Urothelium cell line (cell line): ENCODE results near the gene INPP1.
A peak's percentile ranks its signal among the peaks of the same experiment; 100 is the strongest.

ENCODE experiments used
- DNase-seq: peaks from one replicate; pipeline ENCODE4 v3.0.0; 2011; ENCODE audit warnings: low spot score, mixed read lengths
- FAIRE-seq: peaks from 2 replicates; lab custom pipeline; 2011; peaks lifted over from hg19 to GRCh38; lab: Jason Lieb, UNC

INPP1 gene

DNA sequence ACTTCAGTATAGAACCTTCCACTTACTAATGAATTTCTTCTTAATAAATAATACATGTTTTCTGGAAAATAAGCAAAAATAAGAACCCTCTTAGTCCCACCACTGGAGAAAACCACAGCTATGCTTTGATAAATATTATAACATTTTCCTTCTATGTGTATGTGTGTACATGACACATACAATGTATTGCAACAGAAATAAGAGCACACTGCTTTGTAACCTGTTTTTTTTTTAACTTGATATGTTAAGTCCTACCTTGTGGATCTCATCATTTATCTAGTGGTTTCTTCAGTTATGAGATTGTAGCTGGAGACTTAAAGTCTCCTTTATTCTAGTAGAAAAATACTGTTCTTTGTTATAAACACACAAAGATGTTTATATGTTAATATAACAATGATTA is 17.2 kb downstream of the INPP1 start:
- FAIRE-seq: no peak

DNA sequence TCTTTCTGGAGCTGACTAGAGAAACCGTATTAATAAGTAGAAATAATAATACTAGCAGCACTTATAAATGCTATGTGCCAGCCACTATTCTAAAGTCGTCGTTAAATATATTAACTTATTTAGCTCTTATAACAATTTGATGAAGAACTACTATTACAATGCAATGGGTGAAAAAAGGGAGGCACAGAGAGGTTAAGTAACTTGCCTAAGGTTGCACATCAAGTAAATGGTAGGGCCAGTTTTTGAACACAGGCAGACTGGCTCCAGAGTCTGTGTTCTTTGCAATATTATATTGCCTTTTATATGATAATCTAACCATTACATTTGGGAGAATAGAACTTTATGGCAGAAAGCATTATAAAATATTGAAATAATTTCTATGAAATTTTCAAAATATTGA is 17.6 kb downstream of the INPP1 start:
- DNase-seq: no peak
- FAIRE-seq: no peak

More for the DNA sequence above, 17.2 kb downstream of the INPP1 start:
- DNase-seq: no peak

DNA sequence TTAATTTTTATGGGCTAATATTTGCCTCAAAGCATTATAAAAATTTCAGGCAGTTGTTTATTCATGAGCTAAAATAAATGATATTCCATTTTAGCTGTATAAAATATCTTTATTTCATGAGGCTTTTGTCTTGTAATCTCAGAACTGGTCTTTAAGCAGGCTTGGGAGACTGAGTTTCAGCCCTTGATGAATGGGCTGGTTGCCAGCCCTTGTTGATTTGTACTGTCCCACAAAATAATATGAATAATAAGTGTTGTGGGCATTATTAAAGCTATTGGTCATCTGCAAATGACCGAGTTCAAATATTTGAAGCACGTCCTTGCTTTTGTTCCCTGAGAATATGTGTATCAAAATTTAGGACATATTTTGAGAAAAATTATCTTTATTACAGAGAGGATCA is 18.2 kb downstream of the INPP1 start:
- FAIRE-seq (no peak), DNase-seq (no peak)

DNA sequence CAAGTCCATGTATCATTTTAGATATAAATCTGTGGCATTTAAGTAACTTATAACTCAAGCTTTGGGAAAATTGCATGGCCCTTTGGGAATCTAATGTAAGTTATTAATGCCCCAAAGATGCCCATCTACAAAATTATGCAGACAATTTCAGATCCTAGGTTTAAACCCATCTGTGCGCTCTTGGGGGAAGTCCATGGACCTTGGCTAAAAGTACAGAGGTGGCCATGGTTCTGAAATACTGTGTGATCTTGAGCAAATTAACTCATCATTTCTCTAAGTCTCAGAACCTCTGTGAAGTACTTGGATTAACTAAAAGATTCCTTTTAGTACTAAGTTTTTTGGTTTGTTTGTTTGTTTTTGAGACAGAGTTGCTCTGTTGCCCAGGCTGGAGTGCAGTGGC is 19.5 kb downstream of the INPP1 start:
- no peak for DNase-seq
- no peak for FAIRE-seq

DNA sequence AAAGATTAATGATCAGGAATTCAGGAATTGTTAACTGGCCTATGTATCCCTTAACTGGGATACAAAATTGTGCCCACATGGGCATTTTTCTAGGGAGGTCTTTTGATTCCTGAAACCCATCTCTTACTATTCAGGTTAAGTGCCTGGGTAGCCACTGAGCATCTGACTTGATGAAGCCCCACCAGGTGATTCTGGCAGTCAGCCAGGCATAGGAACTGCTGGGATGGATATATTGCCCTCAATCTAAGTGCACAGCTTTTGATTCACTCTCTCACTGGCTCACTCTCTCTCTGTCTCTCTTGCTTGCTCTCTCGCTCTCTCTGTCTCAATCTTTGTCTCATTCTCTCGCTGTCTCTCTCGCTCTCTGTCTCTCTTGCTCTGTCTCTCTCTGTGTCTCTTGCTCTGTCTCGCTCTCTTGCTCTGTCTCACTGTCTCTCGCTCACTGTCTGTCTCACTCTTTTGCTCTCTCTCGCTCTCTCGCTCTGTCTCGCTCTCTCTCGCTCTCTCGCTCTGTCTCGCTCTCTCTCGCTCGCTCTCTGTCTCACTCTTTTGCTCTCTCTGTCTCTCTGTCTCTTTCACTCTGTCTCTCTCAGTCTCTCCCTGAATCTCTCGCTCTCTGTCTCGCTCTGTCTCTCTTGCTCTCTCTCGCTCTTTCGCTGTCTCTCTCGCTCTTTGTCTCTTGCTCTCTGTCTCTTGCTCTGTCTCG is 22.3 kb downstream of the INPP1 start:
- no peak for FAIRE-seq
- DNase-seq: no peak

DNA sequence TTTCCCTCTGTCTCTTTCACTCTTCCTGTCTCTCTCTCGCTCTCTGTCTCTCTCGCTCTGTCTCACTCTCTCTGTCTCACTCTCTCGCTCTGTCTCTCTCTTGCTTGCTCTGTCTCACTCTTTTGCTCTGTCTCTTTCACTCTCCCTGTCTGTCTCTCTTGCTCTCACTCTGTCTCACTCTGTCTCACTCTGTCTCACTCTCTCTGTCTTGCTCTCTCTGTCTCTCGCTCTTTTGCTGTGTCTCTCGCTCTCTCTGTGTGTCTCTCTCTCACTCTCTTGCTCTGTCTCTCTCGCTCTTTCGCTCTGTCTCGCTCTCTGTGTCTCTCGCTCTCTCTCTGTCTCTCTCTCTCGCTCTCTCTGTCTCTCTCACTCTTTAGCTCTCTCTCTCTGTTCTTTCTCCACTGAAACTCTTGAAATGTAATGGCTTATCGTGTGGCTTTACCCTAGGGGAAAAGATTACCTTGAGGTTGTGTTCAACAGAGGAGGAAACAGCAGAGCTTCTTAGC is 22.9 kb downstream of the INPP1 start:
- no peak for DNase-seq

DNA sequence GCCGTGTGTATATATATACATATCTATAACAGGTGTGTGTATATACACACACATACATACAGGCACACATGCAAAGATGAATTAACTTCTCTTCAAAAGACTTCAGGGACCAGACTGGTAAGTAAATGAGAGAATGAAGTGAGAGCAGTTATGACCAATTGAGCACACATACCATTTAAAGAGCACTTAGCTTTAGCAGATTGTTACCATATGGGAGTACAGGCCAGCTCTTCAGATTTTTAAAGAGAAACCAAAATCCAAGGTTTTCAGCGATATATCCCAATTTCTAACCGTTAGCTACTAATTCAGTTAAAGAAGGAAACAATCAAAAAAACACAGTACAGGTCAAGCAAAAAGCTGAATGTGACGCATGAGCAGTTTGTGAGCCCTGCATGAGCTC is 23.7 kb downstream of the INPP1 start:
- no peak for FAIRE-seq
- DNase-seq: no peak

More for the DNA sequence above, 22.9 kb downstream of the INPP1 start:
- no peak for FAIRE-seq

DNA sequence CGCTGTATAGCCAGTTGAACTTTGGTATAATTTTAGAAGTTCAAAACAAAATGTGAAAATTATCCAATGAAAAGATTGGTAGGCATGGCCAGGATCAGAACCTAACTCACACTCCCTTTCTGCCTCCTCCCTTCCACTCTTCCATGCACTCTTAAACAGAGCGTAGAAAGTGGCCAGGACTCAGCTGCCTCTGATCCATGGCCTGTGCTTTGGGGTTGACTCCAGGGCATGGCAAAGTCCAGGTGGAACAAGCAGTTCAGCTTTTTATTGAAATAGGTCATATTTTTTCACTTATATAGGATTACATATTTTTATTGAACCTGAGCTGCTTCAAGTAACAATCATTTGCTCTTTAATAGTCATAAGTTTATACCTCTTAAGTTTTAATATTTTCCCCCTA is 26.2 kb downstream of the INPP1 start:
- DNase-seq: no peak
- no peak for FAIRE-seq

DNA sequence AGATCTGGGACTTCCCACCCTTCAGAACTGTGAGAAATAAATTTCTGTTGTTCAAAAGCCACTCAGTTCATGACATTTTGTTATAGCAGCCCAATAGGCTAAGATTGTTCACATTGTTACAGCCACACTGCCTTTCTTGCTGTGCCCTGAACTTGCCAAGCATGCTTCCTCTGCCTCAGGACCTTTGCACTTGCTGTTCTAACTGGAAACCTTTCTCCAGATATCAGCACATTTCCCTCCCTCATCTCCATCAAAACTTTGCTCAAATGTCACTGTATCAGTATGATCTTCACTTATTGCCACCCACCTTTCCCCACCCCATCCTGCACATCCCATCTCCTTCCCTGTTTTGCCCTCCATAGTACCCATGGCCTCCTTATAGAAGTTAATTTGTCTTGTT is 32.7 kb downstream of the INPP1 start:
- FAIRE-seq: peak; percentile 13
- DNase-seq: no peak

DNA sequence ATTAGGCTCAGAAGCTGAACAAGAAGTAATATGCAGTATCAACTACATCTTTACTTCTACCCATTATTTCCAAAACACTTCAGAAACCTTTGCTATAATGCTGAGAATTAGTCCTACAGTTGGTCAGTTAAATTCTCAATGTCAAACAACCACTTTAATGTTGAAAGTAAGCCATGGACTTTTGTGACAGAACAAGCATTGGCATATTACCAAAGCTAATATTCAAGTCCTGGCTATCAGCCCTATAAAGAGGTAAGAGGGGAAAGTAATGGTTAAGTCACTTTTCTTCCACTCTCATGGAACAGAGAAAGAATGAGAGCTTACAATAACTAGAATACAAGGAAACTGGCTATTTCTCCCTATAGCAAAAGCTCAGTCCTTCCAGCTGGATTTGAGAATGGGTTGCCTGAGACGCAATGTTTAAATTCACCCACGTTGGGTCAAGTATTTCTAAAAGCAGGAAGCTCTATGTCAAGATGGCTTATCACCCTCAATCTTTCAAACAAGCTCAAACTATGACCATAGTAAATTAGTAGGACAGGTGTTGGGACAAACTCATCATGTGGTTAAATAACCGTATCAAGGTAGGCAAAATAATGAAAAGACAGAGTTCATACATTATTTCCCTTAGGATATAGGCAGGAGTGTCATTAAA is 33.3 kb downstream of the INPP1 start:
- no peak for FAIRE-seq
- no peak for DNase-seq

DNA sequence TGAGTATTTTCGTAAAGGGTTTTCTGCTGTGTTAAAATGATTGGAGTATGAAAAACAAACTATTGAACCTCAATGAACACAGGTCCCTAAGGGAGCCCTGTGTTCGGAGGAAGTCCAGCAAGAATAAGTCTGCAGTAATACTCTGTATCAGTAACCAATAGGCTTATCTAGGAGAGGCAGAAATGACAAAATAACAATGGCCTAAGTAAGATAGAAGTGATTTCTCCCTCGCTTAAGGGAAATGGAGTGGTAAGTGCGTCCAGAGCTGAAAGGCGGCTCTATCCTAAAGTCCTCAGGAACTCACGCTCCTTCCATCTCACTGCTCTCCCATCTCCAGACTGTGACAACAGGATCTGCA is 35.5 kb downstream of the INPP1 start:
- no peak for DNase-seq
- no peak for FAIRE-seq

DNA sequence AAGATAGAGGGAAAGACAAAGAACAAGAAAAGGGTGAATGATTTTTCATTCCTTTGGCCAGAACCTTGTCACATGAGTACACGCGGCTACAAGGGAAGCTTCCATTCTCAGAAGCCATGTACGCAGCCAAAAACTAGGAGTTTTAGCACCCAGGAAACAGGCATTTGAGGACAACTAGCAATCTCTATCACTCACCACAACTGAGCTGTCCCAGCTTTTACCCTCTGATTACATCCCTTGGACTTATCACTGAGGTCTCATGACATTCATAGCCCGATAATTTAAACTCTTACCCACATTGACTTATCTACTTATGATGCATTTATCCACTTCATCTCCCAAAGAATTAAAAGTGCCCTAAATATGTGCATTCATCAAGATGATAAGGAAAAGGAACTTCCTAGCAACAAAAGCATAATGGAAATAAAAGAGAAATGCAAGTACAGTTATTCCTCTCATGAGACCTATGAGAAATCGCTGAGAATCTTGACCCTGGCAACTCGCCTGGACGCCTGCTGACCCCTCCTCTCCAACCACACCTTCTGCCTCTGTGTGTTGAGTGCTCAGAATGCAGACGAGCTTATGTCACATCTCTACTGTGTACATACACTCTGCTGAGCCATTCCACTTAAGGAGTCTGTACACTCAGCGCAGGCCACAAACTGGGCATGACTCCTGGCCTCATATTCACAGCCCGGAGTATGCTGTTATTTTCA is 36.0 kb downstream of the INPP1 start:
- DNase-seq (no peak), FAIRE-seq (no peak)

DNA sequence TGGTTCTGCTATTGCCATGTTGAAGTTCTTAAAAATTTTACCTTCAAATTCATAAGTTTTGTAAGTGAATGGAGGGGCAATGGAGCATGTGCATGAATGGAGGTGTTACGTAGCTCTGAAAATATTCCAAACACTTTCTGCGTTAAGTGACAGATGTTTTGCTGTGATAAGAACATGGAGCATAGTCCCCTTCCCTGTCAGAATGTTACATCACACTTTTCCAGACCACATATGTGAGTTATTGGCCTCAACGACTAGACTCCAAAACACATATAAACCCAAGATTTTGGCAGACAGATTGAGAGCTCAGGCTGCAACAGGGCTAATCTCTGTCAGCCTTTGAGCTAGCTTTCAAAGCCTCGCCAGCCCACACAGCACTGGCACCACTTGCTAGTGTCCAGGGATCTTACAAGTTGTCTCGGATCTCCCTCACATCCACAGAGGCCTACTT is 37.6 kb downstream of the INPP1 start:
- FAIRE-seq (no peak), DNase-seq (no peak)

DNA sequence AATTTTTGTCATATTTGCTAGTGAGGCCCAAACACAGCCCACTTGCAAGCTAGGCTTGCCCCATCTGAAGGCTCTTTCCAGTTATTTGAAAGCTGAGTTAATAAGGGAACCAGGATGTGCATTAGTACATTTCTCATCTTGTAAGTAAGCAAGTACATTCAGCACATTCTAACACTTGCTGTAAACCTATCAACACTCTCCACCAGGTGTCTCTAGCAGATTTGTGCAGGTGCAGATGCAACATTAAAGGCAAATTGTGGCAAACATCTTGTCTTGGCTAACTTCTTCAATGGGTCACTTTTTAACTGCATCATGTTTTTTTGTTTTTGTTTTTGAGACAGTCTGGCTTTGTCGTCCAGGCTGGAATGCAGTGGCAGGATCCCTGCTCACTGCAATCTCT is 39.5 kb downstream of the INPP1 start:
- FAIRE-seq: no peak

DNA sequence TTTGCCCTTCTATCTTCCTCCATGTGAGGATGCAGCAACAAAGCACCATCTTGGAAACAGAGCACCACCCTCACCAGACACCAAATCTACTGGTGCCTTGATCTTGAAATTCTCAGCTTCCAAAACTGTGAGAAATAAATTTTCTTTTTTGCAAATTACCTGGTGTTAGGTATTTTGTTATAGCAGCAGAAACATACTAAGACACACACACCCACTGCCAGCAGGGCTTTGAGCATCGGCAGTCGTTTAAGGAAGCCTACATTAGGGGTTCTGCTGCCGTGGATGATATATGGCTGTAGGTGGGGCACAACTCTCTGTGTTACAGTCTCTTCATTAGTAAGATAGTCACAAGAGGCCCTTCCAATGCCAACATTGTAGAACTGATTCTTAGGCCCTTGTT is 44.0 kb downstream of the INPP1 start:
- FAIRE-seq (no peak), DNase-seq (no peak)

More for the DNA sequence above, 39.5 kb downstream of the INPP1 start:
- DNase-seq: peak; percentile 45

DNA sequence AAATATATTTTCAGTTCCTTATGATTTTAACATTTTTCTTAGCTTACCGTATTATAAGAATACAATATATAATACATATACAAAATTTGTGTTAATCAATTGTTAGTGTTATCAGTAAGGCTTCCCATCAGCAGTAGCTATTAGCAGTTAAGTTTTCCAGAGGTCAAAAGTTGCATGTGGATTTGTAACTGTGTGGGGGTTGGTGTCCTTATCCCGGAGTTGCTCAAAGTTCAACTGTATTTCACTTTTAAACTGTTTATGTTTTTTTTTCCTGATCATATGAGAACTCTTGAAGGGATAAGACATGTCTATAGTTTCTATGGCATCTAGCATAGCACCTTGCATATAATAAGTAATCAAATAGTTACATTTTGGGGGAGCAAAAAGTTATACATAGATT is 52.9 kb downstream of the INPP1 start:
- no peak for FAIRE-seq
- no peak for DNase-seq

DNA sequence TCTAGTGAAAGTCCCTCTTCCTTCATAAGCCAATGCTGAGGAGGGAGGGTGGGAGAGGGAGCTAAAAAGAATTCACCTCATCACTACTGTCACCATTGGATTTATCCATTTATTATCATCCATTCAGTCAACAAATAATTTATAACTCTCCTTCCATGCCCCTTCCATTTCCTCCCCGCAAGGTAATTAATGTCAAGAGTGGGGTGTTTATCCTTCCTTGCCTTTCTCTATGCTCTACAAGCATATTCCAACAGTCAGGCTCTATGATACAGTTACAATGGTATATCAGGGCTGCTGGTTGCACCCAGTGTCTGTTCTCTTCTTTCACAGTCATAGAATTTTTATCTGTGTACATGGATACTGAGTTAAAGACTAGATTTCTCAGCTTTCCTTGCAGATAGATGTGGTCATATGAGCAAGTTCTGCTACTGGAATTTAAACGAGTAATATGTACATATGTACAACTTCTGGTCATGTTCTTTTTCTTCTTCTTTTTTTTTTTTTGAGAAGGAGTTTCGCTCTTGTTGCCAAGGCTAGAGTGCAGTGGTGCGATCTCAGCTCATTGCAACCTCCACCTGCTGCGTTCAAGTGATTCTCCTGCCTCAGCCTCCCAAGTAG is 59.7 kb downstream of the INPP1 start:
- FAIRE-seq: no peak
- no peak for DNase-seq

DNA sequence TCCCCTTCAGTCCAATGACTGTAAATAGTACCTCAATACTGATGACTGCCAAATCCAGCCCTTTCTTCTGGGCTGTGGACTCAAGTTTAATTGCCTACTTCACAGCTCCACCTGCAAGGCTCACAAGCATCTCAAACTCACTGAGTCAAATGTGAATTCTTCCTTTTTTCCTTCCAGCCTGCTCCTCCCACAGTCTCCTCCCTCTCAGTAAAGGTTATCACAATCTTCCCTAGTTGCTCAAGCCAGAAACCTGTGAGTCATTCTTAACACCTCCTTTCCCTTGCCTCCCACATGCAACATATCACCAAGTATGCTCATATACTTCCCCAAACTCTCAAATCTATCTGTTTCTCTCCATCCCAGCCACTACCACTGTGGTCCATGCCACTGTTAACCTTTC is 61.1 kb downstream of the INPP1 start:
- no peak for DNase-seq
- no peak for FAIRE-seq

DNA sequence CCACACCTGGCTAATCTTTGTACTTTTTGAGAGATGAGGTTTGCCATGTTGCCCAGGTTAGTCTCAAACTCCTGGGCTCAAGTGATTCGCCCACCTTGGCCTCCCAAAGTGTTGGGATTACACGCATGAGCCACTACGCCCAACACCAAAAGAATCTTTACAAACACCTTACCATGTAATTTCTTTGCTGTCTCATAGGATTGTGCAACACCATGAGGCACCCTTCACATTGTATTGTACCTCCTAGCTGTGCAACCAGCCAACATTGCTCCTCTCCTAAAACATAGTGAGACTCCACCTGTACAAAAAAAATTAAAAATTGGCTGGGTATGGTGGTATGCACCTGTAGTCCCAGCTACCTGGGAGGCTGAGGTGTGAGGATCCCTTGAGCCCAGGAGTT is 61.7 kb downstream of the INPP1 start:
- FAIRE-seq: no peak
- no peak for DNase-seq

DNA sequence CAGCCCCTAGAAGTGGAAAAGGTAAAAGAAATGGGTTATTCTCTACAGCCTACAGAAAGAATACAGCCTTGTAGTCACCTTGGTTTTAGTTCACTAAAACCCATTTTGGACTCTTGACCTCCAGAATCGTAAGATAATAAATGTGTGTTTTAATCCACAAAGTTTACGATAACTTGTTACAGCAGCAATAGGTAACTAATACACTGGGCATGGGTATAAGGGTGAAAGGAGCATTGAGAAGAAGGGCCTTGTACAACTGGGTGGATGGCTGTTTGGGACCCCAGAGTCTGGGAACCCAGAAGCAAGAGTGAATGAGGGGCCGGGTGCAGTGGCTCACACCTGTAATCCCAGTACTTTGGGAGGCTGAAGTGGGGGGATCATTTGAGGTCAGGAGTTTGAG is 62.6 kb downstream of the INPP1 start:
- DNase-seq (no peak), FAIRE-seq (no peak)

DNA sequence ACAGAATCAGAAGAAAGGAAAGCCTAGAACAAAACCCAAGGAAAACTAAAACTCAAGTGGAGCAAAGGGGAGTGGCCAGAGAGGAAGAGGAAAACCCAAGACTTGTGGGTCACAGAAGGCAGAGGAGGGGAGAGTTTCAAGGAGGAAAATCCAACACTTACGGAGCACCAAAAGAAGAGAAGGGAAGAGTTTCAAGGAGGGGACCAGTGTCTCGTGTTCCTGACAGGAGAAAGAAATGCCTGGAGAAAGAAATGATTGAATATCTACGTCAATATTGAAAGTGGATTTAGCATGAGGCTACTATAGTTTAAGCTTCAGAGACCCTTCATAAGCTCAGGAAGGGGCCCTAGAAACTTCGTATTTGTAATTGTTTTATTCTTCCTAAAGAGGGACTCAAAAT is 63.4 kb downstream of the INPP1 start:
- FAIRE-seq (no peak), DNase-seq (no peak)
